Activated CD4-positive, CD25-positive, alpha-beta regulatory T cell treated with anti-CD3 and anti-CD28 coated beads, Interleukin-2, amount 50 U/mL, for 72 hours (primary cell): ENCODE data around the gene TMEM53.

ENCODE experiments used
- DNase-seq: peaks from one replicate; pipeline ENCODE4 v3.0.0; 2021

Gene TMEM53

DNA sequence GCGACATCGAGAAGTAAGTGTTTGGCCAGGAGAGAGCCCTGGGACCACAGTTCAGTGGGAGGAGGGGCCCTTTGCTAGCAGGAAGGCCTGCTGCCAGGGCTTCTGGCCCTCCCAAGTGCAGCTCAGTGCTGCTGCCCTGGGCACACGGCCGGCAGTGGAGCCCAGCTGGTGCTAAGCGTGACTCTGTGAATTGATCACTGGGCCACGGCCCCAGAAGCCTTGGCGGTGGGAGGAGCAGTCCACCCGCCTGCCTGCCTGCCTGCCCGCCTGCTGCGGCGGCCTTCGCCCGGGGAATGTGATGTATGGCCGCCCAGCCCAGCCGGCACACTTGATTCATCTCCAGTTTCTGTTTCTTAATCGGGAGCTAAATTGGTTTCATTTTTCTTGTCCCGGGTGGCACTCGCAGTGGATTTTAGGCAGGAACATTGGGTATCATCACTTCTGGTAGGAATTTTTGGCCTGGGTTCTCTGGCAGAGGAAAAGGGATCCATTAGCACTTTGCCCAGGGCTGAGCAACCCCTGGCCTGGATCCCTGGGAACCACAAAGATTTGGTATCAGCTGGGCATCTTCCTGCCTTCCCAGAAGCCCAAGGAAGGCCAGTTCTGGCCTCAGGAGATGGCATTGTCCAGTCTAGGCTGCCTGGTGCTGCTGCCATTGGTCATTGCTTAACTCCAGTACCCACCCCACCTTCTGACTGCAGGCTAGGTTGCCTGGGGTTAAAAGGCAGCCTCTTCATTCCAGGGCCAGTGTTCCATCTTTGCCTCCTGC is 28.6 kb downstream of the TMEM53 start:
- no peak for DNase-seq

DNA sequence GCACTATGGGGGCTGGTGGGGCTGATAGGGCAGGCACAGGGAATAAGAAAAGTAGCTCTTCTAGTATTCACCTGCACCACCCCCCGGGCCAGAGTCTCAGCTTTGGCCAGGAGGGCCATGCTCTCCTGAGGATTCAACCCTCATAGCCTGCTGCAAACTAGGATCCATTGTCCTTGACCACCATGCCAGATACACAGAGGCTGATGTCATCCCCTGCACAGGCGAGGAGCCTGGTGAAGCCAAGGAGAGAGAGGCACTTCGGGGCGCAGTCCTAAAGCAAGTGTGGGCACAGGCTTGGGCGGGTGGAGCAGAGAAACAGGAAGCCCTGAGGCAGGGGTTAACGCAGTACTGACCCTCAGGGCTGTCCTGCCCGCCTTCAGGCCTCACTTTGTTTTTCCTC is 29.5 kb downstream of the TMEM53 start:
- no peak for DNase-seq

DNA sequence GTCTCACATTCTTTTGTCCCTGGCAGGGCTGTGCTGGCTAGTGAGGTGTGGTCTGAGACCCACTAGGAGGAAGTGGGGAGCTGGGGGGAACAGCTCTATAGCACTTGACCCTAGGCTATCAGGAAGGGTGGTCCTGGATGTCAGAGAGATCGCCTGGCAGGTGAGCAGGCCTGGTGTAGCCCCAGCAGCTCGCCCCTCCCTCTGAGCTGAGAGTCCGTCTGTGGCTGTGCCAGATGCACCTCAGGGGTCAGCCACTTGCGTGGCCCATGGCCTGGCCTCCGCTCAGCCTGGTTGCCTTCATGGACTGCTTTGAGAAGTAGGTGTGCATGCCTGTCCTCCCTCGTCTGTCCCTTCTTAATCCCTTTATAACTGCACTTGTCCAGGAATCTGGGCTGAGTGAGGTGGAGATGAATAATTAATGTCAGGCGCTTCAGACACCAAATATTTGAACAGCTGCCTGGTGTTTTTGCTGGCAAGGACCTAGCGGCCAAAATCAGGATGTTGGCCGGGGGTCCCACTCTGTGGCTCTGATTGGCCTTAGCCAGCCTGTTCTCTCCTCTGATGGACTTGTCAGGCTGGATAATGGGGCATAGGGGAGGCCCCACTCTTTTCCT is 30.5 kb downstream of the TMEM53 start:
- DNase-seq: no peak

DNA sequence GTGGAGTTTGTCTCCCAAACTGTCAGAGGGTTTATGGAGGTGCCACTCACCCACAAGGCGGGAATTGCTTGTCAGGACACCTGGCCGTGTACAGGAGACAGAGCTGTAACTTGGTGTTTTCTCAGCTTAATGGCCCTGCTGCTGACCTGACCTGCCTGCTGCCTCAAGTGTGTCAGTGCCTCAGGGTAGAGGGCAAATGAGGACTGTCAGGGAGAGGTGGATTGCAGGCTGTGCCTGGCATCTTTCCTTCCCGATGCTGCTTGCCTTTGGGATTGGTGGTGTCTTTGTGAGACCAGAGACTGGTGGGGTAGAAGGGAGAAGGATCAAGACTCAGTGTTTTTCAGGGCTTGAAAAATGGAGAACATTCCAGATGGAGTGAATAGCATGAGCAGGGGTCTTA is 31.4 kb downstream of the TMEM53 start:
- no peak for DNase-seq

DNA sequence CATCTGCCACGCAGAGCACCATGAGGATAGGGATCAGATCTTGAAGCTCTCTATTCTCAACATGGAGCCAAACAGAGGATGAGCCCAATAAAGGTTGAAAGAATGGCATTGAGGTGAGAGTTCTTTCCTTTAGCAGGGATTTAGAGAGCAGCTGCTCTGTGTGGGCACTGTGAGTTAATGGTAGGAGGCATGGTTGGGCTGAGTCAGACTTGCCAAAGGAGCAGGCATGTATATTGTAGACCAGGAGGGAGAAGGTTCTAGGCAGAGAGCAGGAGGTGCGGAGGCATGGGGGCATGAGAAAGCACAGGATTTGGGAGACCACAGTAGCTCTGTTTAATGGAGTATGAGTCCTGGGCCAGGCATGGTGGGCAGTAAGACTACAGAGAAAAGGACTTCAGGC is 32.0 kb downstream of the TMEM53 start:
- DNase-seq: no peak

DNA sequence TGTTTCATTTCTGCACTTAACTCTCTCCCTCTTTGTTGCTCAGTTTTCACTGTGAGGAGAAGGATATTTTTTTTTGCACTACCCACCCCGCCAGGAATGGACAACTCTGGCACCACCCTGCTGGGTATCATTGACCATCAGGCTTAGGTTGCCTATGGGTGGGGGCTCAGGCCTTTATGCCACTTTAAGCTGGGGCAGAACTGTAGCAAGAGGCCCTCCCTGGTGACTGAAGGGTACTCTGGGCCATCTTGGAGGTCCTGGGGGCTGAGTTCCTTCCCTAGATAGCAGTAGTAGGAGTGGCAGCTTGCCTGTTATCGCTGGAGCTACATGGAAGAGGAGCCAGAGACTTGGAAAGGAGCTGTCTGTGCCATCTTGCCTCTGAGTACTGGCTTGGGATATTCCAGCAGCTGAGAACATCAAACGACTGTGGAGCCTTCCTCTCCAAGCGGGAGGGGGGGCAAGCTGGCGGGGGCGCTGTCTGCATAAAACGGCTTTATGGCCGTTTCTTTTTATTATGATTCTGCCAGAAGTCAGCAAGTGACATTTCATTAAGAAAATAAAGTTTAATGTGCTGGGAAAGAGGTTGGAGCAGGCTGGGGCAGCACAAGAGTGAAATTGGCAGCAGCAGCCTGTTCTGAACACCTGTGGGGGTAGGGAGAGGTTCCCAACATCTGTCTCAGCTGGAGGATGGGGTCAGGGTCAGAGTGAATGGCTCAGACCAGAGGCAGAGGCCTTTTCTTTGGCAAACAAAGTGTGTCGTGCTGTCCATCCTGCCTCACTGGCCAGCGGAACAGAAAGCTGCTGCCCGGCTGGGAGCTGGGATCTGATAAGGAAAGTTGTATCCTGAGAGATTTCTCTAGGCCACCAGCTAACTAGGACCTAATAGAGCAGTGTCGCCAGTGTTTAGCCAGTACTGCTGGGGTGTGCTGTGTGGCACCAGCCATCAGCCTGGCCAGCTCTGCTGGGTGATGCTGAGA is 32.9 kb downstream of the TMEM53 start:
- DNase-seq: no peak

DNA sequence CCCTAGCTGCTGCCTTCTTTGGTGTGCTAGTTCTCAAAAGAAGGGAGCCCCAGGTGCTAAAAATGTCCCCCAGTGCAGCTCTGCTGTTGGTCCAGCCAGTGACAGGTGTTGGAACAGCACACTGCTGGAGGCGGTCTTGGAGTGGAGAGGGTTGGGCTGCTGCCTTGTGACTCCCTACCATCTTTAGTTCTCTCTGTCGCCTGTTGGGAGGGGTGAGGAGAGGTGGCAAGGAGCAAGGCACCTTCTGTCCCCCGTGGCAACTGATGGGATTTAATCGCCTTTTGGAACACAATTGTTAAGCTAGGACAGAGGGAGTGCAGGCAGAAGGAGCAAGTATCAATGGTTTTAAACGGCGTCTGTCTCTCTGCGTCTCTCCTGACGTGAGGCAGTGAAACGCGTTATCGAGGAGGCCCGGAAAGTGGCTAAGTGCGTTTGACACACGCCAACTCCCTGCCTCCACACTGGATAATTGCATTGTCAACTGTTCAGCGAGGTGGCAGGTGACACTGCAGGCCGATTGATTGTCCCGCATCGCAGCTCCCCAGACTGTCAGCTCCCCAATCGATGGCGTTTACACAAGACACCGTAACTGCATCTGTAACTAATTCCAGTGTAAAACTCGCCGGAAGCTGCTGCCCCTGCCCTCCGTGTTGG is 34.0 kb downstream of the TMEM53 start:
- DNase-seq: no peak

DNA sequence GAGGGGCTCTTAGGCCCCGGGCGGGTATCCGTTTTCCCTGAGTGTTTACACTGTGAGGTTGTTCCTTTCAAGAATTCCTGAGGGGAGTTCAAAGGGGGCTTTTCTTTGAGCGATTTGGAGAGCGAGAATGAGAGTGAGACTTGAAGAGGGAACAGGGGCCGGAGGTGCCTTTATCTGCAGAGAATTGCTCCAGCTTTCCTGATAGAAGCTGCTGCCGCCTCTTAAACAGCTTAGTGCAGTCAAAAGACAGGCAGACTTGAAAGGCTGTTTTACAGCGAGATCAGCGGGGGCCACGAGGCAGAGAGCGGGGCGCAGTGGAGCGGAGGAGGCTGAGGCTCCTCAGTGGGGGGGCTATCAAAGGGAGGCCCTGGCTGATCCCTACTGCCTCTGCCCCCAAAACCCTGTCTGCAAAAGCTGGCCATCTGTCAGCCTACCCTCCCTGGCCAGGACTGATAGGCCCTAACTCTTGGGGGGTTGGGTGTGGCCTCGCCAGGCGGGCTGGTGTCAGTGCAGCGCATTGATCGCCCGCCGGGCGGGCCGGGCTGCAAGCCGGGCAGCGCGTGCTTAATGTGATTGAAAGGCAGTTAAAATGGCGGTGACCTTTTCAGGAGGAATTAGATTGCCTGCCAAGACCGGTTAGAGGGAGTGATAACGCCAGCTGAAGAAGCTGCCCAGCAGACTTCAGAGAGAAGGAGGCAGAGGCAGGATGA is 36.4 kb downstream of the TMEM53 start:
- DNase-seq: no peak

DNA sequence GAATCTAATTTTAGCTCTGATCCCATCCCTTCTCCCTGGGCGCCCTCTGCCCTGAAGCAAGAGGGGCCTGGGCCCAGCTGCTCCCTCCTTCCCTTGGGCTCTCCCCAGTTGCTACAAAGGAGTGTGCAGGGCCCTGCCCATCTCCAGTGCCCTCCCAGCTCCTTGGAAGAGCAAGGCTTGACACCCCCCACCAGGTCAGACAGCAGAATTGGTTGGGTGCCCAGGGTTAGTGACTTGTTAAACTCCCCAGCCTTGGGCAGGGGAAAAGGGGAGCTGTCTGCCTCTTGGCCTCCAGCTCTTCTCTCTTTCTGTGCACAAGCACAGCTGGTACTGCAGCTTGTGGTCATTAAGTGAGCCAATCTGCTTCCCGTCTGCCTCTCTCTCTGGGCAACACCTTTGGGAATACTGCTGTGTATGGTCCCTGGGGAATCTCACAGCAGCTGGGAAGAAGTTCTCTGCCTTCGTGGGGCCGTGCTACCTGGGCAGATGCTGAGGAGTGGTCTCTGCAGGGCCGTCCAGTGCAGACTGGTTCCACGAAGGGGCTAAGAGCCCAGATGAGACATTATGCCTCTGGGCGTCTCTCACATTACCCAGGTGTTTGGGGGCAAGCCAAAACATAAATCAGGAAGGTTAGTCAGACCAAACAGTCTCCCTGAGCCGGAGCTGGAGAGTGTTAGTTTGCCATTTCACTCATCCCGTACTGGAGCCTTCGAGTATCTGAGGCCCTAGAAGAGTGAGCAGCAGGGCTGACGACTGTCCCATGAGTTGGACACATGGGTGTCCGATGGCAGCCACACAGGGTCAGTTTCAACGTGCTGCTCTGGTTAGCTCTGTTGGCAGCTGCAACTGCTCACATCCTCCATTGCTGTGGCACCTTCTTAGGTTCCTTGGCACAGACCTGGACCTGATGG is 37.3 kb downstream of the TMEM53 start:
- no peak for DNase-seq

DNA sequence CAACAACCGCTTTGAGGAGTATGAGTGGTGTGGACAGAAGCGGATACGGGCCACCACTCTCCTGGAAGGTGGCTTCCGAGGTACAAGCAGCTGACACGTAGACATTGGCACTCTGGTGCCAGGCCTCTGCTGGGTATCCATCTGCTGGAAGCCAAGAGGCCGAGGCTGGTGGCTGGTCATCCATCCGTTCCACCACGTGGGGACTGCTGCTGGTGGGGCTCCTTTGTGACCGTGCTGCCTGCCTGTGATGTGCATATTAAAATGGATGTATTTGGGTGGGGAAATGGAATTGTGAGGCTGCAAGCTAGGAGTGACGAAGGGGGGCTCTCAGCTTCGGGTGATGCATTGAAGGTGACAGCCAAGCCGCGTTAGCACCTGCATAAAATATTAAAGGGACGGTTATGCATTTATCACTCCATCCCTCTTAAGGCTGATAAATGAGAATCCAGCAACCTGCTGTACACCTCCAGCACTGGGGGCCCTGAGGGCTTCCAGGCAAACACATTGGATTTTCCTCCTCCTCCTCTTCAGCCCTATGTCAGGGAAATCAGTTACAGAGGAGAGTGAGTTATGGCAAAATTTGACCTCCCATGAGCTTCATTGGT is 38.1 kb downstream of the TMEM53 start:
- DNase-seq: no peak

DNA sequence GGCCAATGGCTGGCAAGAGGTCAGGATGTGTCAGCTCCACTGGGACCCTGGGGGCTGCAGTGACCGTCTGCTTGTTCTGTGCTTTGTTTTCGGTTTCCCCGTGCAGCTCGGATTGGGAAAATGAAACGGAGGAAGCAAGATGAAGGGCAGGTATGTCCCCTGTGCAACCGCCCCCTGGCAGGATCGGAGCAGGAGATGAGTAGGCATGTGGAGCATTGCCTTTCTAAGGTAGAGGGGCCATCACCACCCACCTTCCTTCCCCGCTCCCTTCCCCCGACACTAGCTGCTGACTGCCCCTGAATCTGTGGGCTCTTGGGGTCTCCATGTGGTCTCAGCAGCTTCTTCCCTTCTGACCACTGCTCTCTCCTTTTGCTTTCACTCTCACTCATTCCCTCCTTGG is 38.8 kb downstream of the TMEM53 start:
- no peak for DNase-seq

DNA sequence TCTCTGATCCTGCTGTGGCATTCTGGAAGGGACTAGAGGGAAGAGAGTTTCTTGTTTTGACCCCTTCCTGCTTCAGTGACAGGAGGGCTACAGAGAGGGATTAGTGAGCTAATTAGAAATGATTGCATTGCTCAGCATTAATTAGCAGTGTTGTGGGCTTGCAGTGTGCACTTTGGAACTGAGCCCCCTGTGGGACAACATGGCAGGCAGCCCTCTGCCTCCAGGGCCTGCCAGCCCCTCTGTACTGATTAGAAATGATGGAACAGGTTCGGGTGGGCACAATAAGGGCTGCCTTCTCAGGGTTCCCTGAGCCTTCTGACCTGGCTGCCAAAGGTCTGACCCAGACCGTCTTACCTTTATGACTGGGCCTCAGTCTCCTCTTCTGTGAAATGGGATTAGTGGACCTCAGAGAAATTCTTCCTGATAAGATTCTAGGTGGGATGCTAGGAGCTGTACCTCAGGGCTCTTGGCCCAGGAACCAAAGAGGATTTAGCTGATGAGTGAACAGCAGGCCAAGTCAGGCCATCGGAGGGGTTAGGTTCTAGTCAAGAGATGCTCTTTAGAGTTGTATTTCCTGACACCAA is 39.6 kb downstream of the TMEM53 start:
- no peak for DNase-seq

DNA sequence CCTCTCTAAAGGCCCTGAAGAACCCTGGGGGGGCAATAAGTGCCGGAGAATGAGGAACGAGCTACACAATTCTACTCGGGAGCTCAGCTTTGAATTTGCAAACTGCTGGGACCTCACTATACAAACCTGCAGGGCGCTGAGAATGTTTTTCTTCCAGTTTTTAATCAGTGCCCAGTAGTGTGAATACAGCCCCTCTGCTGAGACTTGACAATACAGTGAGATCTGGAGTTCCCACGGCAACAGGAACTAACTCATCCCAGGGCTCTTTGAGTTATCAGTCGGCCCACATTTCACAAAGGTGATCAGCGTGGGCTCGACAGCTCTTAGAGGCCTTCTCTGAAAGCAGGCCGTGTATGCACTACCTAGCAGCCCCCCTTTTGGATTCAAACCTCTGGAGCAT is 41.7 kb downstream of the TMEM53 start:
- DNase-seq: no peak

DNA sequence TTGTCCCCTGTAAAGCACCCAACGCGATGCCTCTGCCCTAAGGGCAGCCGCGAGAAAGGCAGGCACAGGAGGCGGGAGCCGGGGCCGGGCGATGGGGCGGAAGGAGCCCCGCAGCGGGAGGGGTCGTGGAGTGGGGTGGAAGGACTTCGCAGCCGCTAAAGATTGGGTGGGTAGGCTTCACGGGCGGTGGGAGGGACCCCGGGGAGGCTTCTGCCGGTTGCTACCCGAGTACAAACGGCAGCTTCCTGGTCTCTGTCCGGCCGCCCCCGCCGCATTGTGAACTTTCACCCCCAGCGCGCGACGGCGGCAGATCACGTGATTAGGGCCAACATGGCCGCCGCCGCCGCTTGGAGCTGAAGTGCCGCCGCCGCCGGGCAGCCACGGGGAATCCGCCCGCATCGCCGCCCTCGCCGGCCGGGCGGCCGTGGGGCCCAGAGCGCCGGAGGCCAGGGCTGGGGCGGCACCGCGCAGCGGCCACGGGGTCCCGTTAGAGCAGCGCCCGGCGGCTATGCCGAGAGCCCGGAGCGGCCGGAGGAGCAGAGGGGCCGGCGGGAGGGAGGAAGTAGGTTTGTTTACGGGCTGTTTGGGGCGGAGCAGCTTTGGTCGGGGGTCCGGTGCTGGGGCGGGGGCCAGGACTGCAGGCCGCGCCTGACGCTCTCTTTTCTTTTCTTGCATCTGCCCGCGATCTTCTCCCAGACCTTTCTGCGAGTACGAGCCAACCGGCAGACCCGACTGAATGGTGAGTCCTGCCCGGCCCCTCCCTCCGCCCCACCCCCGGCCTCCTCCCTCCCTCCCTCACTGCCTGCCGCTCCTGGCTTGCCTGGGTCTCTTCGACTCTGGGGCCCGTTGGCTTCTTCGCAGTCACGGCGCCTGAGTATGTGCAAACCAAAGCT is 42.4 kb downstream of the TMEM53 start:
- DNase-seq: peak; percentile 91

DNA sequence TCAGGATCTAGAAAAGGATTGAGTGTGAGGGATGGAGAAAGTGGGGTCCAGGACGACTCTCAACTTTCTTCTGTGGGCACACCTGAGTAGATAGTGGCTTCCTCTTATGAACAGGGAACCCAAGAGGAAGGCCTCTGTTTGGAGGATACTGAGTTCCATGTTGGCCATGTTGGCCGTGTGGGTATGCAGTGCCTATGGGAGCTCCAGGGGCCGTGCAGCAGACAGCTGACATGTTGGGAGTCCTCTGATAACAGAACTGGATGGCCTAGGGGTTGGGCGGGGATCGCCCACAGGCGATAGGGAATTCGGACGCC is 43.0 kb downstream of the TMEM53 start:
- no peak for DNase-seq

DNA sequence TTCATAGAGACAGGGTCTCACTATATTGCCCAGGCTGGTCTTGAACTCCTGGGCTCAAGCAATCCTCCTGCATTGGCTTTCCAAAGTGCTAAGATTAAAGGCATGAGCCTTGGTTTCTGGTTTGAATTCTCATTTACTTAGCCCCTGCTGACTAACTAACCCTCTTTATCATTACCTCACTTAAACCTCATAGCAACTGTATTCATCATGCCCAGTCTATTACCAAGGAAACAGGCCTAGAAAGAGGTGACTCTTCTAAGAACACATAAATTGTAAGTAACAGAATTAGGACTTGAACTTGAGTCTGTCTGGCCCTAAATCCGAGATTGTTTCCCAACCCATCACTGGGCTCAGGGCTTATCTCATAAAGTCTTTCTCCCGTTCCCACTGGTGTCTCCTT is 44.2 kb downstream of the TMEM53 start:
- DNase-seq: no peak

DNA sequence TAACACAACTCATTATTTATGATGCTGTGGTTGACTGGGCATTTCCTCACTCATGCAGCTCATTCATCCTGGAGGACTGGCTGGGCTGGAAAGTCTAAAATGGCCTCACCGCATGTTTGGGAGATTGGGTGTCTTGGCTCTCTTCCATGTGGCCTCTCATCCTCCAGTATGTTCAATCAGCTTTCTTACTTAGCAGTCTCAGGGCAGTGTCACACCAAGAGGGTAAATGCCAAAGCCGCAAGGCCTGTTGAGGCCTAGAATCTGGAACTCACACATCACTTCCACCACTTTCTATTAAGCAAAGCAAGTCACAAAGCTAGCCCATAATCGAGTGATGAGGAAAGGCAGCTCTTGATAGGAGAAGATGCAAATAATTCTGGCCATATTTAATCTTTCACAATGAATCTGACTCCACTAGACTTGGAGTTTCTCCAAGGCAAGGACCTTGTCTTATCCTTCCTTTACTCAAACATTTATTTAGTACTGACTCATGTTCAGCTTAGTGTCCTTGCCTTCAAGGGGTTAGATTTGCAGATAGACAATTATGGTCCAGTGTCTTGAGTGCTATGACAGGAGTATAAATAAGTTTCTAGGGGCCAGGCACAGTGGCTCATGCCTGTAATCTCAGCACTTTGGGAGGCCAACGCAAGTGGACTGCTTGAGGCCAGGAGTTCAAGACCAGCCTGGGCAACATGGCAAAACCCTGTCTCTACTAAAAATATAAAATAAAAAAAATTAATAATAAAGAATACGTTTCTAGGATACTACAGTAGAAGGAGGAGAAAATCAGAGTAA is 45.1 kb downstream of the TMEM53 start:
- DNase-seq: no peak

DNA sequence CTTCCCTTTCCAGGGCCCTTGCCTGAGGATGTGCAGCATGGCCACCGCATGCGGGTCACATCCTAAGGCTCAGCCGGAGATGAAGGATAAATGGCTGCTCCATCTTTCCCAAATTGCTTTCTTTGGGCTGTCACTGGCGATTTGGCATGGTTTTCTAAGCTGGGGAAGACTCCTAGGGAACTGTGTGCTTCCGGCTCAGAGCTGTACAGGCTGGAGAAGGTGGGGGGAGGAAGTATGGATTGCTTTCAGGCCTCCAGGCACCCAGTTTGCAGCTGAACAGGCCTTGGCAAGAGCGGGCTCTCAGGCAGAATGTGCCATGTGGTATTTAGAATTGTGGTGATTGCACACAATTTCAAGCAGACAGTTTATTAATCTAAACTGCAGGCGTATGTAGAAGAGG is 48.9 kb downstream of the TMEM53 start:
- DNase-seq: no peak
